Fibroblast of skin of scalp (primary cell): ENCODE measurements around the gene VPS13C.

ENCODE experiments used
- DNase-seq: peaks from one replicate; pipeline ENCODE4 v3.0.0-alpha.2; 2013

VPS13C gene

GRCh38 chr15:61936528-61937195 lies 123.6 kb downstream of the VPS13C start:
- no peak for DNase-seq

GRCh38 chr15:61935493-61935892 lies 124.8 kb downstream of the VPS13C start:
- DNase-seq = no peak

GRCh38 chr15:61929452-61929851 lies 130.8 kb downstream of the VPS13C start:
- no peak for DNase-seq

GRCh38 chr15:61923173-61923572 lies 137.1 kb downstream of the VPS13C start:
- no peak for DNase-seq

- DNase-seq = no peak
These were observed 139.2 kb downstream of the VPS13C start for GRCh38 chr15:61921093-61921492.

GRCh38 chr15:61917457-61917856 lies 142.8 kb downstream of the VPS13C start:
- no peak for DNase-seq

- peak; percentile 8 for DNase-seq
These were observed 144.1 kb downstream of the VPS13C start for GRCh38 chr15:61916104-61916503.

GRCh38 chr15:61915640-61916039 lies 144.6 kb downstream of the VPS13C start:
- DNase-seq = no peak

GRCh38 chr15:61910839-61911369 lies 149.3 kb downstream of the VPS13C start:
- DNase-seq = no peak

GRCh38 chr15:61908241-61908640 lies 152.0 kb downstream of the VPS13C start:
- no peak for DNase-seq

- DNase-seq = no peak
These were observed 152.5 kb downstream of the VPS13C start for GRCh38 chr15:61907753-61908086.

- no peak for DNase-seq
These were observed 153.1 kb downstream of the VPS13C start for GRCh38 chr15:61906961-61907752.

- DNase-seq = no peak
These were observed 167.1 kb downstream of the VPS13C start for GRCh38 chr15:61893146-61893545.

- DNase-seq = no peak
These were observed 168.1 kb downstream of the VPS13C start for GRCh38 chr15:61892140-61892539.

GRCh38 chr15:61890106-61890505 lies 170.1 kb downstream of the VPS13C start:
- DNase-seq = no peak

- no peak for DNase-seq
These were observed 170.5 kb downstream of the VPS13C start for GRCh38 chr15:61889706-61890105.

GRCh38 chr15:61888074-61888780 lies 172.0 kb downstream of the VPS13C start:
- peak; percentile 43 for DNase-seq

- DNase-seq = no peak
These were observed 180.2 kb downstream of the VPS13C start for GRCh38 chr15:61880084-61880483.

- DNase-seq = no peak
These were observed 181.0 kb downstream of the VPS13C start for GRCh38 chr15:61879219-61879618.

- DNase-seq = peak; percentile 31
These were observed 188.2 kb downstream of the VPS13C start for GRCh38 chr15:61871926-61872522.

GRCh38 chr15:61869656-61870055 lies 190.6 kb downstream of the VPS13C start:
- DNase-seq = no peak

GRCh38 chr15:61861962-61862361 lies 198.3 kb downstream of the VPS13C start:
- DNase-seq = no peak
